Dedifferentiated amniotic fluid mesenchymal stem cell (primary cell): ENCODE results near the gene PCDHB9.

ENCODE experiments used
- DNase-seq: peaks from one replicate; pipeline ENCODE4 v3.0.0-alpha.2; 2016; ENCODE audit errors: extremely low spot score

The PCDHB9 gene

GRCh38 chr5:141236516-141237313 is 49.8 kb downstream of the PCDHB9 start:
- no peak for DNase-seq
